ENCODE data around the gene WSB2. TPM values are rescaled to one million over a fixed set of nuclear protein-coding genes. Genes with fewer than 3 reads are reported as not detected.

The WSB2 gene
- total and polyA plus RNA-seq, 9 of the 15 experiments (the other 6 are each of a cell fraction or from before 2014, with no cell fraction given): 31.4 to 77.6 (median 52.6) TPM

DNA sequence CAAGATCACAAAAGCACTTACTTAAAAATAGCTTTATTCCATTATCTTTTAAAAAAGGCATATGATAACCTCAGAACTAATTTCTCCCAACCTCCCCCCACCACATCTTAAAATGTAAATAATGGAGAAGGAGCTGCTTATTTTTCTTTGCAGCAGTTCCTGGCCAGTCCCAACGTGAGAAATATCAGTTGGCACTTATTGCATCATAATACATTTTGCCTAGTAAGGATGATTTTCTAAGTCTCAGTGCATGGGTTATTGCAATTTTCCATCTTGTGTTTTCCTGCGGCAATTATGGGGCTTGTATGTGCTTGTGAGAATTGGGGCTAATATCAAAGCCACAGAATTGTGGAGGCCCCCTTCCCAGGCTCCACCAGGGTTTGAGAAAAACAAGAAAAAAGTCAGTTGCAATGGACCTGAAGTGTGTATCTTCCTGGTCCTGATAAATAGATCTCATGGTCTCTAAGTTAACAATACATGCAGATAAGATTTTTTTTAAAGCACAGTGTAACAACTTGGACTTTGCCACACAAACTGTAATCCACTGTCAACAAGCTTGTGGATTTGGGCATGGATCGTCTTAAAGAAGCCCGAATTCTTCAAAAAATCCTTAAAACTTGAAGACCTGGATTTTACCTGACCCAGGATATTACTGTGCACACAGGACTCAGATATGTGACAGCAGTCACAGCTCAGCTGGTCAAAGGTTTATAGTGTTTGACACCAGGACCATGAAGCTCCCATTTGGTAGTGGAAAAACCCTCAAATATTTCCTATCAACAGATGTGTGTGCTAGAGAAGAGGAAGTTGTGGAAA, 2.8 kb upstream of the WSB2 start:
- in situ Hi-C loops (cut with MboI) (no loop called here), intact Hi-C loops (cut with micrococcal nuclease) (loop anchor here (5.0 kb wide), 1 partner anchor 39 kb away; the partner anchor contains the start of gene VSIG10)
- FAIRE-seq: peak; percentile 23
- peaks cover 32% of the 10 kb centered on the region for H3K79me2 ChIP-seq (ENCODE audit: control insufficient read depth, insufficient read depth, low read length)
- CTCF ChIA-PET (ENCODE audit: low intra/inter-chr PET ratio): interaction anchor here (0.6 kb wide), 1 partner anchor 35 kb away, joined by 3 read pairs; no protein-coding TSS in a partner anchor
- 47% methylated on average over 4 of the region's 4 CpGs for WGBS (ENCODE audit: insufficient coverage, low coverage, missing lambda C conversion rate)
- no TSS peak for BruUV-seq (replicated peaks)
- peaks cover 5 to 14% of the 10 kb centered on the region in 2 experiments; a peak in 4 of 5 replicates for H3K27me3 ChIP-seq (ENCODE audit: control insufficient read depth in 2 of 2, insufficient read depth in 2 of 2, low read length in 2 of 2)
- ATAC-seq: no peak
- peaks cover 15 to 38% of the 10 kb centered on the region in 2 experiments for H3K4me1 ChIP-seq (replicated peaks in 1 of 2; ENCODE audit: control insufficient read depth in 2 of 2, insufficient read depth in 2 of 2, low read length in 2 of 2)
- H3K27ac ChIP-seq (ENCODE audit: extremely low read depth, low read depth, low read length): no peak overlapping the region
- no peak for DNase-seq (ENCODE audit: extremely low read depth in 1 of 4, low spot score in 3 of 4)
- H3K9ac ChIP-seq (ENCODE audit: insufficient read depth in 1 of 2, low read depth in 2 of 2, low read length in 2 of 2): no peak overlapping the region
- H3K9me1 ChIP-seq (ENCODE audit: control insufficient read depth, insufficient read depth, low read length): no peaks in the 10 kb centered on the region
- no peak overlapping the region for H3K4me2 ChIP-seq (ENCODE audit: insufficient read depth, low read length)
- H4K20me1 ChIP-seq (replicated peaks; ENCODE audit: control insufficient read depth, insufficient read depth, low read length): peaks cover 5% of the 10 kb centered on the region; the same call in 1 of the 2 replicates
- POLR2A ChIA-PET: interaction anchor here (0.6 to 2.5 kb wide), 6 partner anchors 10 to 1654 kb away, joined by 3 to 7 read pairs (median 4); partner anchors contain the start of gene PEBP1
- H3K9me3 ChIP-seq (replicated peaks; ENCODE audit: control insufficient read depth, insufficient read depth, low read depth, low read length): no peaks in the 10 kb centered on the region
- H2AFZ ChIP-seq (ENCODE audit: low read depth, low read length): no peak overlapping the region
- H3K36me3 ChIP-seq (ENCODE audit: control insufficient read depth, insufficient read depth, low read length): no peaks in the 10 kb centered on the region
- no peak overlapping the region for H3K4me3 ChIP-seq
- peak; percentile 38; the same call in 1 of the 2 replicates for TF ChIP-seq FOXJ2 (tag; IDR thresholded peaks at IDR 0.05)
- TF ChIP-seq, protein P1, sequence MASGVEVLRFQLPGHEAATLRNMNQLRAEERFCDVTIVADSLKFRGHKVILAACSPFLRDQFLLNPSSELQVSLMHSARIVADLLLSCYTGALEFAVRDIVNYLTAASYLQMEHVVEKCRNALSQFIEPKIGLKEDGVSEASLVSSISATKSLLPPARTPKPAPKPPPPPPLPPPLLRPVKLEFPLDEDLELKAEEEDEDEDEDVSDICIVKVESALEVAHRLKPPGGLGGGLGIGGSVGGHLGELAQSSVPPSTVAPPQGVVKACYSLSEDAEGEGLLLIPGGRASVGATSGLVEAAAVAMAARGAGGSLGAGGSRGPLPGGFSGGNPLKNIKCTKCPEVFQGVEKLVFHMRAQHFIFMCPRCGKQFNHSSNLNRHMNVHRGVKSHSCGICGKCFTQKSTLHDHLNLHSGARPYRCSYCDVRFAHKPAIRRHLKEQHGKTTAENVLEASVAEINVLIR (CRISPR knock-in tag; IDR thresholded peaks at IDR 0.05): no peak
- TF ChIP-seq, protein P2, sequence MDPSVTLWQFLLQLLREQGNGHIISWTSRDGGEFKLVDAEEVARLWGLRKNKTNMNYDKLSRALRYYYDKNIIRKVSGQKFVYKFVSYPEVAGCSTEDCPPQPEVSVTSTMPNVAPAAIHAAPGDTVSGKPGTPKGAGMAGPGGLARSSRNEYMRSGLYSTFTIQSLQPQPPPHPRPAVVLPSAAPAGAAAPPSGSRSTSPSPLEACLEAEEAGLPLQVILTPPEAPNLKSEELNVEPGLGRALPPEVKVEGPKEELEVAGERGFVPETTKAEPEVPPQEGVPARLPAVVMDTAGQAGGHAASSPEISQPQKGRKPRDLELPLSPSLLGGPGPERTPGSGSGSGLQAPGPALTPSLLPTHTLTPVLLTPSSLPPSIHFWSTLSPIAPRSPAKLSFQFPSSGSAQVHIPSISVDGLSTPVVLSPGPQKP (CRISPR knock-in tag; IDR thresholded peaks at IDR 0.05): no peak
- no peak for TF ChIP-seq TEAD4 (IDR thresholded peaks at IDR 0.05; ENCODE audit: low read length)
- TF ChIP-seq TEAD4 (CRISPR knock-in tag; IDR thresholded peaks at IDR 0.05; ENCODE audit: borderline replicate concordance): no peak
- TF ChIP-seq C11orf30 (IDR thresholded peaks at IDR 0.05; ENCODE audit: low read depth): peak; percentile 32; the same call in 1 of the 2 replicates
- 0 out of 2 replicates have a peak, but pooled peaks have one; percentile 21 for TF ChIP-seq SOX6 (IDR thresholded peaks at IDR 0.05)
- TF ChIP-seq ZBTB1 (CRISPR knock-in tag; IDR thresholded peaks at IDR 0.05; ENCODE audit: borderline replicate concordance, low read depth): no peak
- TF ChIP-seq, protein P3, sequence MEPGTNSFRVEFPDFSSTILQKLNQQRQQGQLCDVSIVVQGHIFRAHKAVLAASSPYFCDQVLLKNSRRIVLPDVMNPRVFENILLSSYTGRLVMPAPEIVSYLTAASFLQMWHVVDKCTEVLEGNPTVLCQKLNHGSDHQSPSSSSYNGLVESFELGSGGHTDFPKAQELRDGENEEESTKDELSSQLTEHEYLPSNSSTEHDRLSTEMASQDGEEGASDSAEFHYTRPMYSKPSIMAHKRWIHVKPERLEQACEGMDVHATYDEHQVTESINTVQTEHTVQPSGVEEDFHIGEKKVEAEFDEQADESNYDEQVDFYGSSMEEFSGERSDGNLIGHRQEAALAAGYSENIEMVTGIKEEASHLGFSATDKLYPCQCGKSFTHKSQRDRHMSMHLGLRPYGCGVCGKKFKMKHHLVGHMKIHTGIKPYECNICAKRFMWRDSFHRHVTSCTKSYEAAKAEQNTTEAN (CRISPR knock-in tag; IDR thresholded peaks at IDR 0.05): no peak
- TF ChIP-seq CEBPB (tag; IDR thresholded peaks at IDR 0.05): peak; percentile 94
- TF ChIP-seq, protein P4, sequence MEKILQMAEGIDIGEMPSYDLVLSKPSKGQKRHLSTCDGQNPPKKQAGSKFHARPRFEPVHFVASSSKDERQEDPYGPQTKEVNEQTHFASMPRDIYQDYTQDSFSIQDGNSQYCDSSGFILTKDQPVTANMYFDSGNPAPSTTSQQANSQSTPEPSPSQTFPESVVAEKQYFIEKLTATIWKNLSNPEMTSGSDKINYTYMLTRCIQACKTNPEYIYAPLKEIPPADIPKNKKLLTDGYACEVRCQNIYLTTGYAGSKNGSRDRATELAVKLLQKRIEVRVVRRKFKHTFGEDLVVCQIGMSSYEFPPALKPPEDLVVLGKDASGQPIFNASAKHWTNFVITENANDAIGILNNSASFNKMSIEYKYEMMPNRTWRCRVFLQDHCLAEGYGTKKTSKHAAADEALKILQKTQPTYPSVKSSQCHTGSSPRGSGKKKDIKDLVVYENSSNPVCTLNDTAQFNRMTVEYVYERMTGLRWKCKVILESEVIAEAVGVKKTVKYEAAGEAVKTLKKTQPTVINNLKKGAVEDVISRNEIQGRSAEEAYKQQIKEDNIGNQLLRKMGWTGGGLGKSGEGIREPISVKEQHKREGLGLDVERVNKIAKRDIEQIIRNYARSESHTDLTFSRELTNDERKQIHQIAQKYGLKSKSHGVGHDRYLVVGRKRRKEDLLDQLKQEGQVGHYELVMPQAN (IDR thresholded peaks at IDR 0.05; ENCODE audit: borderline replicate concordance): no peak
- no peak for TF ChIP-seq SREBF2 (CRISPR knock-in tag; IDR thresholded peaks at IDR 0.05)

All from K562 (cell line).